H1 (cell line): ENCODE data around the gene TAX1BP3.

Experiments used
- EGR1 ChIP-seq: IDR thresholded peaks from 2 replicates; pipeline ENCODE4 v1.6.1; 2011; ENCODE audit warnings: low read depth, low read length, borderline replicate concordance
- POLR2A ChIP-seq, 2 experiments: IDR thresholded peaks; 1 replicate in 1 of 2; 2 replicates in 1 of 2; pipeline ENCODE4 v1.6.1; 2011; ENCODE audit warnings: low read depth in 2 of 2, low read length in 2 of 2, mild to moderate bottlenecking in 2 of 2; ENCODE audit errors: control extremely low read depth in 1 of 2
- RAD21 ChIP-seq, 2 experiments: IDR thresholded peaks in 1 of 2; conservative IDR thresholded peaks in 1 of 2; 2 replicates each; pipeline ENCODE4 v1.6.1; 2011; ENCODE audit warnings: low read depth in 2 of 2, low read length in 2 of 2, improper control_type of control experiment in 1 of 2, inconsistent platforms in 1 of 2, mild to moderate bottlenecking in 1 of 2, moderate library complexity in 1 of 2
- TEAD4 ChIP-seq: IDR thresholded peaks from 2 replicates; pipeline ENCODE4 v1.6.1; 2012; ENCODE audit warnings: low read depth, low read length, inconsistent platforms, mixed read lengths
- TF ChIP-seq, protein P1 (sequence below), 3 experiments: IDR thresholded peaks; 1 replicate in 2 of 3; 2 replicates in 1 of 3; pipeline versions ENCODE4 v1.5.1 to v1.6.1; 2011; ENCODE audit warnings: low read length in 3 of 3, mild to moderate bottlenecking in 3 of 3, inconsistent platforms in 2 of 3, low read depth in 1 of 3, moderate library complexity in 1 of 3; ENCODE audit not compliant: insufficient read depth in 1 of 3; ENCODE audit errors: control extremely low read depth in 1 of 3
- TF ChIP-seq, protein P2 (sequence below): IDR thresholded peaks from 2 replicates; pipeline ENCODE4 v1.6.1; 2012; ENCODE audit warnings: inconsistent platforms
- TF ChIP-seq, protein P3 (sequence below): IDR thresholded peaks from 2 replicates; pipeline ENCODE4 v1.6.1; 2011; ENCODE audit warnings: low read depth, mild to moderate bottlenecking, low read length; ENCODE audit not compliant: insufficient read depth

DNA sequence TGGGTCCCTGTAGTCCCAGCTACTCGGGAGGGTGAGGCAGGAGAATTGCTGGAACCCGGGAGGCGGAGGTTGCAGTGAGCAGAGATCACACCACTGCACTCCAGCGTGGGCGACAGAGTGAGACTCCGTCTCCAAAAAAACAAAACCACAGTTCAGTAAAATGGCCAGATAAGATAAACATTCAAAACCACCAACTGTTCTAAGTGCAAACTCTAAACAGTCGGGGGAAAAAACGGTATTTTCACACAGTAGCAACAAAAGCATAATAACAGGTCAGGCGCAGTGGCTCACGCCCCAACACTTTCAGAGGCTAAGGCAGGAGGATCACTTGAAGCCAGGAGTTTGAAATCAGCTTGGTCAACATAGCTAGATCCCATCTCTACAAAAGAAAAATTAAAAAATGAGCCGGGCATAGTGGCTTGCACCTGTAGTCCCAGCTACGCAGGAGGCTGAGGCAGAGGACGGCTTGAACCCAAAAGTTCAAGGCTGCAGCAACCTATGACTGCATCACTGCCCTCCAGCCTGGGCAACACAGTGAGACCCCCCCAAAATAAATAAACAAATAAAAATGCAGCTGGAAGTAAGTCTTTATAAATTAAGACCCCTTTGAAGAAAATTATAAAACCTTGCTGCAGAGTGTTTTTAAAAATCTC lies 44.6 kb upstream of the TAX1BP3 start:
- TF ChIP-seq, protein P1, sequence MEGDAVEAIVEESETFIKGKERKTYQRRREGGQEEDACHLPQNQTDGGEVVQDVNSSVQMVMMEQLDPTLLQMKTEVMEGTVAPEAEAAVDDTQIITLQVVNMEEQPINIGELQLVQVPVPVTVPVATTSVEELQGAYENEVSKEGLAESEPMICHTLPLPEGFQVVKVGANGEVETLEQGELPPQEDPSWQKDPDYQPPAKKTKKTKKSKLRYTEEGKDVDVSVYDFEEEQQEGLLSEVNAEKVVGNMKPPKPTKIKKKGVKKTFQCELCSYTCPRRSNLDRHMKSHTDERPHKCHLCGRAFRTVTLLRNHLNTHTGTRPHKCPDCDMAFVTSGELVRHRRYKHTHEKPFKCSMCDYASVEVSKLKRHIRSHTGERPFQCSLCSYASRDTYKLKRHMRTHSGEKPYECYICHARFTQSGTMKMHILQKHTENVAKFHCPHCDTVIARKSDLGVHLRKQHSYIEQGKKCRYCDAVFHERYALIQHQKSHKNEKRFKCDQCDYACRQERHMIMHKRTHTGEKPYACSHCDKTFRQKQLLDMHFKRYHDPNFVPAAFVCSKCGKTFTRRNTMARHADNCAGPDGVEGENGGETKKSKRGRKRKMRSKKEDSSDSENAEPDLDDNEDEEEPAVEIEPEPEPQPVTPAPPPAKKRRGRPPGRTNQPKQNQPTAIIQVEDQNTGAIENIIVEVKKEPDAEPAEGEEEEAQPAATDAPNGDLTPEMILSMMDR (IDR thresholded peaks at IDR 0.05; ENCODE audit: control extremely low read depth in 1 of 3, insufficient read depth in 1 of 3, low read depth in 1 of 3, low read length in 3 of 3) = no peak
- TF ChIP-seq RAD21 (IDR thresholded peaks at IDR 0.05 in 1 of 2, conservative IDR thresholded peaks at IDR 0.05 in 1 of 2; ENCODE audit: low read depth in 2 of 2, low read length in 2 of 2) = no peak
- no peak for TF ChIP-seq POLR2A (IDR thresholded peaks at IDR 0.05; ENCODE audit: control extremely low read depth in 1 of 2, low read depth in 2 of 2, low read length in 2 of 2)
- TF ChIP-seq, protein P2, sequence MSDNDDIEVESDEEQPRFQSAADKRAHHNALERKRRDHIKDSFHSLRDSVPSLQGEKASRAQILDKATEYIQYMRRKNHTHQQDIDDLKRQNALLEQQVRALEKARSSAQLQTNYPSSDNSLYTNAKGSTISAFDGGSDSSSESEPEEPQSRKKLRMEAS = no peak
- TF ChIP-seq TEAD4 = no peak
- no peak for TF ChIP-seq EGR1
- TF ChIP-seq, protein P3, sequence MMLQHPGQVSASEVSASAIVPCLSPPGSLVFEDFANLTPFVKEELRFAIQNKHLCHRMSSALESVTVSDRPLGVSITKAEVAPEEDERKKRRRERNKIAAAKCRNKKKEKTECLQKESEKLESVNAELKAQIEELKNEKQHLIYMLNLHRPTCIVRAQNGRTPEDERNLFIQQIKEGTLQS = no peak
